Activated CD4-positive, alpha-beta T cell treated with anti-CD3 and anti-CD28 coated beads for 1 hour (primary cell): ENCODE data around the gene MORN1.
A peak's percentile ranks its signal among the peaks of the same experiment; 100 is the strongest.

ENCODE experiments used
- DNase-seq: peaks from one replicate; pipeline ENCODE4 v3.0.0-alpha.2; 2020

The MORN1 gene

GRCh38 chr1:2418791-2419320, 27.5 kb upstream of the MORN1 start:
- no peak for DNase-seq

GRCh38 chr1:2417833-2418225, 26.5 kb upstream of the MORN1 start:
- no peak for DNase-seq

GRCh38 chr1:2417083-2417832, 25.9 kb upstream of the MORN1 start:
- DNase-seq: no peak

- no peak for DNase-seq
Measured at GRCh38 chr1:2416403-2416802, 25.0 kb upstream of the MORN1 start.

- DNase-seq: peak; percentile 25
Measured at GRCh38 chr1:2415801-2416208, 24.5 kb upstream of the MORN1 start.

- no peak for DNase-seq
Measured at GRCh38 chr1:2415337-2415736, 24.0 kb upstream of the MORN1 start.

- DNase-seq: peak; percentile 75
Measured at GRCh38 chr1:2414297-2414958, 23.1 kb upstream of the MORN1 start.

- no peak for DNase-seq
Measured at GRCh38 chr1:2413495-2414296, 22.3 kb upstream of the MORN1 start.

GRCh38 chr1:2412773-2413494, 21.6 kb upstream of the MORN1 start:
- DNase-seq: no peak

- DNase-seq: peak; percentile 98
Measured at GRCh38 chr1:2412395-2412772, 21.0 kb upstream of the MORN1 start, which contains the start of gene PEX10. Gene PEX10, minus strand, starts transcription at chr1:2412564. Its CDS starts 62 bp downstream, at chr1:2412502.

- no peak for DNase-seq
Measured at GRCh38 chr1:2411801-2412394, 20.5 kb upstream of the MORN1 start.

- no peak for DNase-seq
Measured at GRCh38 chr1:2409745-2410144, 18.4 kb upstream of the MORN1 start.

- no peak for DNase-seq
Measured at GRCh38 chr1:2408859-2409276, 17.5 kb upstream of the MORN1 start.

GRCh38 chr1:2408456-2408855, 17.1 kb upstream of the MORN1 start:
- DNase-seq: no peak

GRCh38 chr1:2407991-2408275, 16.6 kb upstream of the MORN1 start:
- DNase-seq: no peak

GRCh38 chr1:2407166-2407990, 16.0 kb upstream of the MORN1 start:
- DNase-seq: no peak

- DNase-seq: no peak
Measured at GRCh38 chr1:2406451-2407041, 15.2 kb upstream of the MORN1 start.

- DNase-seq: no peak
Measured at GRCh38 chr1:2405588-2406295, 14.4 kb upstream of the MORN1 start.

- no peak for DNase-seq
Measured at GRCh38 chr1:2404890-2405511, 13.6 kb upstream of the MORN1 start.
